PFSK-1 (cell line): ENCODE results near the gene GNPNAT1.

Experiments
- POLR2AphosphoS5 ChIP-seq: IDR thresholded peaks from 2 replicates; pipeline ENCODE4 v1.6.1; 2012; ENCODE audit warnings: low read depth, mild to moderate bottlenecking, control low read depth, low read length, moderate library complexity
- REST ChIP-seq, 2 experiments: IDR thresholded peaks; 2 replicates each; pipeline versions ENCODE4 v1.6.1 to v1.8.0; 2011 to 2012; ENCODE audit warnings: low read depth in 2 of 2, low read length in 2 of 2, control low read depth in 1 of 2, inconsistent platforms in 1 of 2, mild to moderate bottlenecking in 1 of 2, moderate library complexity in 1 of 2; ENCODE audit not compliant: insufficient read depth in 1 of 2

- TF ChIP-seq POLR2AphosphoS5 (no peak), REST (IDR thresholded peaks at IDR 0.05; ENCODE audit: insufficient read depth in 1 of 2, low read depth in 2 of 2, low read length in 2 of 2) (no peak)
Measured at GRCh38 chr14:52829527-52830185, 38.2 kb upstream of the GNPNAT1 start.
